HCT116 (cell line): Measurements from ENCODE around the gene RAP1GAP2. TPM values are rescaled to one million over a fixed set of nuclear protein-coding genes. Genes with fewer than 3 reads are reported as not detected.

ENCODE experiments used
- ATAC-seq: fragments of 200-7000 bp; cut with Tn5 transposase; 2 replicates; pipeline ENCODE4 v1.9.1; 2020; ENCODE audit warnings: mild to moderate bottlenecking, moderate library complexity
- BruUV-seq: library from RNA; stranded (reverse); fragments of 400-500 nt; replicated peaks from 2 replicates; lab custom pipeline; 2021; lab: Mats Ljungman, UMichigan
- CTCF ChIA-PET: fragments of 300-600 bp; sonication (Branson Sonifier 250); formaldehyde crosslinking; loops from one replicate; lab custom pipeline; 2021; ENCODE audit warnings: antibody characterized with exemption; lab: Charles Lee
- POLR2A ChIA-PET: fragments of 300-600, 350-600 bp; sonication (Branson Sonifier 250); formaldehyde crosslinking; loops from one replicate; lab custom pipeline; 2021; ENCODE audit warnings: antibody characterized with exemption; lab: Charles Lee
- RAD21 ChIA-PET, 2 experiments: fragments of 300-600 bp; sonication (Branson Sonifier 250); formaldehyde crosslinking; loops; one replicate each; lab custom pipeline; 2023; ENCODE audit warnings: low total read pairs in 2 of 2; ENCODE audit not compliant: uncharacterized antibody in 2 of 2, unreplicated experiment in 2 of 2, low non-redundant PET in 1 of 2; lab: Charles Lee
- DNase-seq: peaks from one replicate; pipeline ENCODE4 v3.0.0-alpha.2; 2010; ENCODE audit warnings: low read depth, low spot score
- H2AFZ ChIP-seq: fragments of 200-600 bp; shearing (Covaris generic), sonication (generic); 2 replicates; pipeline ENCODE4 v1.6.1; 2017; ENCODE audit warnings: low read depth, mixed run types, mixed read lengths, antibody characterized with exemption, low read length; ENCODE audit not compliant: poor library complexity, severe bottlenecking
- H3K27ac ChIP-seq: 2 replicates; pipeline ENCODE4 v1.5.1; 2012; ENCODE audit warnings: low read depth, low read length
- H3K27me3 ChIP-seq: fragments of 200-600 bp; sonication (generic); 2 replicates; pipeline ENCODE4 v1.6.1; 2016; ENCODE audit warnings: mixed run types, low read length, mixed read lengths; ENCODE audit not compliant: insufficient read depth
- H3K36me3 ChIP-seq, 2 experiments: fragments of 200-500 bp in 1 of 2; fragments of 200-600 bp in 1 of 2; sonication (Bioruptor generic) in 1 of 2; sonication (generic) in 1 of 2; 2 replicates each; pipeline versions ENCODE4 v1.5.1 to v1.6.1; 2014 to 2016; ENCODE audit warnings: low read length in 2 of 2, inconsistent platforms in 1 of 2, mixed read lengths in 1 of 2, mixed run types in 1 of 2; ENCODE audit not compliant: insufficient read depth in 2 of 2, control insufficient read depth in 1 of 2
- H3K4me1 ChIP-seq, 2 experiments: fragments of 200-600 bp in 1 of 2; sonication (generic) in 1 of 2; 2 replicates each; pipeline versions ENCODE4 v1.5.1 to v1.6.1; 2012 to 2017; ENCODE audit warnings: low read length in 2 of 2, inconsistent platforms in 1 of 2, mild to moderate bottlenecking in 1 of 2, mixed read lengths in 1 of 2, mixed run types in 1 of 2, moderate library complexity in 1 of 2; ENCODE audit not compliant: insufficient read depth in 2 of 2, control insufficient read depth in 1 of 2
- H3K4me2 ChIP-seq: fragments of 200-600 bp; sonication (generic); 2 replicates; pipeline ENCODE4 v1.6.1; 2017; ENCODE audit warnings: mixed run types, low read length, mixed read lengths
- H3K4me3 ChIP-seq, 2 experiments: fragments of 200-600 bp in 1 of 2; sonication (generic) in 1 of 2; replicated peaks in 1 of 2; 2 replicates each; pipeline ENCODE4 v1.5.1; 2011 to 2016; ENCODE audit warnings: low read length in 2 of 2, control low read depth in 1 of 2, low read depth in 1 of 2, mild to moderate bottlenecking in 1 of 2, mixed read lengths in 1 of 2, mixed run types in 1 of 2
- H3K79me2 ChIP-seq: fragments of 200-600 bp; sonication (generic); 2 replicates; pipeline ENCODE4 v1.6.1; 2017; ENCODE audit warnings: mild to moderate bottlenecking, mixed run types, low read length, moderate library complexity, mixed read lengths; ENCODE audit not compliant: insufficient read depth
- H3K9ac ChIP-seq: fragments of 200-600 bp; sonication (generic); 2 replicates; pipeline ENCODE4 v1.6.1; 2016; ENCODE audit warnings: low read length, mixed read lengths
- H3K9me2 ChIP-seq: fragments of 200-600 bp; sonication (generic), shearing (Covaris generic); 2 replicates; pipeline ENCODE4 v1.6.1; 2017; ENCODE audit warnings: mixed run types, mild to moderate bottlenecking, moderate library complexity; ENCODE audit not compliant: insufficient read depth
- H3K9me3 ChIP-seq, 2 experiments: fragments of 200-500 bp in 1 of 2; fragments of 200-600 bp in 1 of 2; sonication (Bioruptor generic) in 1 of 2; sonication (generic) in 1 of 2; 2 replicates each; pipeline ENCODE4 v1.6.1; 2014 to 2017; ENCODE audit warnings: low read length in 2 of 2, mixed read lengths in 2 of 2, inconsistent platforms in 1 of 2, low read depth in 1 of 2, mild to moderate bottlenecking in 1 of 2, mixed run types in 1 of 2, moderate library complexity in 1 of 2; ENCODE audit not compliant: control insufficient read depth in 1 of 2, insufficient read depth in 1 of 2
- H4K20me1 ChIP-seq: fragments of 200-600 bp; sonication (generic), shearing (Covaris generic); 2 replicates; pipeline ENCODE4 v1.6.1; 2017; ENCODE audit warnings: mixed run types, mild to moderate bottlenecking, moderate library complexity; ENCODE audit not compliant: insufficient read depth
- CBX3 ChIP-seq: IDR thresholded peaks from 2 replicates; pipeline ENCODE4 v1.6.1; 2012; ENCODE audit warnings: low read depth
- CEBPB ChIP-seq: IDR thresholded peaks from 2 replicates; pipeline ENCODE4 v1.6.1; 2012; ENCODE audit warnings: low read depth
- CTCF ChIP-seq, 3 experiments: fragments of 200-600 bp in 1 of 3; sonication (generic) in 1 of 3; IDR thresholded peaks in 2 of 3; conservative IDR thresholded peaks in 1 of 3; 2 replicates each; pipeline ENCODE4 v1.5.1; 2012 to 2017; ENCODE audit warnings: low read depth in 2 of 3, low read length in 2 of 3, antibody characterized with exemption in 1 of 3, borderline replicate concordance in 1 of 3, control low read depth in 1 of 3, mild to moderate bottlenecking in 1 of 3, mixed read lengths in 1 of 3, mixed run types in 1 of 3, moderate library complexity in 1 of 3; ENCODE audit not compliant: insufficient read depth in 1 of 3
- EGR1 ChIP-seq: IDR thresholded peaks from 2 replicates; pipeline ENCODE4 v1.6.1; 2012; ENCODE audit warnings: low read depth
- ELF1 ChIP-seq: IDR thresholded peaks from 2 replicates; pipeline ENCODE4 v1.6.1; 2012; ENCODE audit warnings: low read depth, borderline replicate concordance
- EZH2 ChIP-seq: fragments of 200-600 bp; sonication (generic); IDR thresholded peaks from 2 replicates; pipeline ENCODE4 v1.6.1; 2017; ENCODE audit warnings: antibody characterized with exemption, mixed run types
- EZH2phosphoT487 ChIP-seq: fragments of 200-600 bp; IDR thresholded peaks from 2 replicates; pipeline ENCODE4 v1.6.1; 2018; ENCODE audit warnings: antibody characterized with exemption, borderline replicate concordance
- RAD21 ChIP-seq: IDR thresholded peaks from 2 replicates; pipeline ENCODE4 v1.6.1; 2012; ENCODE audit warnings: low read depth, mild to moderate bottlenecking
- SIN3A ChIP-seq: IDR thresholded peaks from 2 replicates; pipeline ENCODE4 v1.6.1; 2012; ENCODE audit warnings: low read depth
- SP1 ChIP-seq: IDR thresholded peaks from 2 replicates; pipeline ENCODE4 v1.6.1; 2012; ENCODE audit warnings: low read depth
- SRF ChIP-seq: IDR thresholded peaks from 2 replicates; pipeline ENCODE4 v1.6.1; 2012; ENCODE audit warnings: low read depth
- TCF7L2 ChIP-seq: IDR thresholded peaks from 2 replicates; pipeline ENCODE4 v1.7.0; 2011; ENCODE audit warnings: borderline replicate concordance, inconsistent platforms; ENCODE audit not compliant: insufficient read depth, insufficient read length; ENCODE audit errors: extremely low read depth
- YY1 ChIP-seq: IDR thresholded peaks from 2 replicates; pipeline ENCODE4 v1.6.1; 2011; ENCODE audit warnings: low read length, low read depth, moderate library complexity, mild to moderate bottlenecking; ENCODE audit not compliant: insufficient replicate concordance; ENCODE audit errors: extremely low read depth
- ZFX ChIP-seq: fragments of 450-650 bp; IDR thresholded peaks from 2 replicates; pipeline ENCODE4 v1.6.1; 2017
- ZNF274 ChIP-seq: fragments of 200-500 bp; sonication (Bioruptor generic); IDR thresholded peaks from 2 replicates; pipeline ENCODE4 v1.6.1; 2014; ENCODE audit warnings: mild to moderate bottlenecking, low read depth, low read length, inconsistent platforms
- intact Hi-C: fragments of 100-400 bp; cut with micrococcal nuclease; formaldehyde crosslinking; loops from 2 replicates; pipeline ENCODE4 v1.10.0; 2022
- total RNA-seq: library from RNA; stranded (reverse); gene quantifications from one replicate; pipeline ENCODE4 v1.2.1, GENCODE V29; 2021; ENCODE audit not compliant: unreplicated experiment
- TF ChIP-seq, protein P1 (sequence below): IDR thresholded peaks from 2 replicates; pipeline ENCODE4 v1.6.1; 2011; ENCODE audit warnings: mild to moderate bottlenecking, low read length, moderate library complexity; ENCODE audit not compliant: insufficient replicate concordance; ENCODE audit errors: extremely low read depth
- TF ChIP-seq, protein P2 (sequence below): IDR thresholded peaks from 2 replicates; pipeline ENCODE4 v1.6.1; 2012

RAP1GAP2 gene
- total RNA-seq, 1 experiment from 2014 or later, result 54.6 TPM

DNA sequence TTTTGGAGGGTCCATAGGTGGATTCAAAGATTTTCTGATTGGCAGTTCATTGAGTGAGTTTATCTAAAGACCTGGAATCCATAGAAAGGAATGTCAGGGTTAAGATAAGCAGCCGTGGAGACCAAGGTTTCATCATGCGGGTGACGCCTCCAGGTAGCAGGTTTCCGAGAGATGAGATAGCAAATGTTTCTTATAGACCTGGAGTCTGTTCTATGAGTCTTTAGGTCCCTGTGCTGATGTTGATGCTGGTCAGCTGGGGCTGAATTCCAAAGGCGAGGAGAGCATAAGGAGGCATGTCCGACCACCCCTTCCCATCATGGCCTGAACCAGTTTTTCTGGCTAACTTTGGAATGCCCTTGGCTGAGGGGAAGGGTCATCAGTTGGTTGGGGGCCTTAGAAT, 80.2 kb downstream of the RAP1GAP2 start:
- POLR2A ChIA-PET, result no interaction called here
- Histone ChIP-seq H3K9me2 (no peaks in the 10 kb centered on the region), H3K36me3 (no peaks in the 10 kb centered on the region), H2AFZ (no peak overlapping the region), H3K27ac (no peak overlapping the region), H3K9ac (no peak overlapping the region), H4K20me1 (no peaks in the 10 kb centered on the region), H3K4me1 (peaks cover under 1 to 5% of the 10 kb centered on the region in 2 experiments; a peak in 2 of 4 replicates), H3K27me3 (no peaks in the 10 kb centered on the region), H3K9me3 (no peaks in the 10 kb centered on the region), H3K79me2 (no peaks in the 10 kb centered on the region), H3K4me3 (no peak overlapping the region), H3K4me2 (no peak overlapping the region)
- ATAC-seq (no peak), DNase-seq (no peak)
- intact Hi-C loops, result no loop called here
- BruUV-seq, result no TSS peak
- no peak for TF ChIP-seq EGR1
- no peak for TF ChIP-seq TCF7L2
- TF ChIP-seq ZNF274, result no peak
- TF ChIP-seq EZH2phosphoT487, result no peak
- no peak for TF ChIP-seq ELF1
- no peak for TF ChIP-seq ZFX
- no peak for TF ChIP-seq CBX3
- TF ChIP-seq SRF, result no peak
- TF ChIP-seq CEBPB, result no peak
- no peak for TF ChIP-seq SIN3A
- TF ChIP-seq, protein P1, sequence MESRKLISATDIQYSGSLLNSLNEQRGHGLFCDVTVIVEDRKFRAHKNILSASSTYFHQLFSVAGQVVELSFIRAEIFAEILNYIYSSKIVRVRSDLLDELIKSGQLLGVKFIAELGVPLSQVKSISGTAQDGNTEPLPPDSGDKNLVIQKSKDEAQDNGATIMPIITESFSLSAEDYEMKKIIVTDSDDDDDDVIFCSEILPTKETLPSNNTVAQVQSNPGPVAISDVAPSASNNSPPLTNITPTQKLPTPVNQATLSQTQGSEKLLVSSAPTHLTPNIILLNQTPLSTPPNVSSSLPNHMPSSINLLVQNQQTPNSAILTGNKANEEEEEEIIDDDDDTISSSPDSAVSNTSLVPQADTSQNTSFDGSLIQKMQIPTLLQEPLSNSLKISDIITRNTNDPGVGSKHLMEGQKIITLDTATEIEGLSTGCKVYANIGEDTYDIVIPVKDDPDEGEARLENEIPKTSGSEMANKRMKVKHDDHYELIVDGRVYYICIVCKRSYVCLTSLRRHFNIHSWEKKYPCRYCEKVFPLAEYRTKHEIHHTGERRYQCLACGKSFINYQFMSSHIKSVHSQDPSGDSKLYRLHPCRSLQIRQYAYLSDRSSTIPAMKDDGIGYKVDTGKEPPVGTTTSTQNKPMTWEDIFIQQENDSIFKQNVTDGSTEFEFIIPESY, result no peak
- no peak for TF ChIP-seq RAD21
- no peak for TF ChIP-seq SP1
- no peak for TF ChIP-seq CTCF (IDR thresholded peaks at IDR 0.05 in 2 of 3, conservative IDR thresholded peaks at IDR 0.05 in 1 of 3; ENCODE audit: borderline replicate concordance in 1 of 3, insufficient read depth in 1 of 3, low read depth in 2 of 3, low read length in 2 of 3)
- TF ChIP-seq, protein P2, sequence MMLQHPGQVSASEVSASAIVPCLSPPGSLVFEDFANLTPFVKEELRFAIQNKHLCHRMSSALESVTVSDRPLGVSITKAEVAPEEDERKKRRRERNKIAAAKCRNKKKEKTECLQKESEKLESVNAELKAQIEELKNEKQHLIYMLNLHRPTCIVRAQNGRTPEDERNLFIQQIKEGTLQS, result no peak
- TF ChIP-seq EZH2, result no peak
- no peak for TF ChIP-seq YY1
- CTCF ChIA-PET, result no interaction called here
- RAD21 ChIA-PET, result no interaction called here
